Stimulated activated CD4-positive, alpha-beta T cell treated with anti-CD3 and anti-CD28 coated beads, Interleukin-15, amount 100 ng/mL, for 48 hours (primary cell): ENCODE data around the gene TRIM8.
"Not testable (repeated sequence)": the region's sequence is repeated elsewhere in the genome, so short reads cannot be mapped to it uniquely, and the experiment has no call there.

Experiments used
- DNase-seq, 2 donors: peaks; one replicate each; pipeline ENCODE4 v3.0.0-alpha.2; 2020; ENCODE audit warnings: low read depth in 2 of 2

The TRIM8 gene

GRCh38 chr10:102649797-102650654, 5.7 kb downstream of the TRIM8 start:
- no peak for DNase-seq

GRCh38 chr10:102650655-102651454, 6.6 kb downstream of the TRIM8 start:
- no peak for DNase-seq

- DNase-seq = no peak
Observed at GRCh38 chr10:102651455-102652169, 7.3 kb downstream of the TRIM8 start.

GRCh38 chr10:102652170-102652916, 8.1 kb downstream of the TRIM8 start:
- DNase-seq = no peak

GRCh38 chr10:102653060-102653459, 8.8 kb downstream of the TRIM8 start:
- DNase-seq = no peak

GRCh38 chr10:102654566-102654965, 10.3 kb downstream of the TRIM8 start:
- no peak for DNase-seq

- DNase-seq = no peak
Observed at GRCh38 chr10:102654969-102655368, 10.7 kb downstream of the TRIM8 start.

- DNase-seq = no peak
Observed at GRCh38 chr10:102656026-102656425, 11.7 kb downstream of the TRIM8 start.

GRCh38 chr10:102656791-102657371, 12.6 kb downstream of the TRIM8 start:
- no peak for DNase-seq

- no peak for DNase-seq
Observed at GRCh38 chr10:102657451-102657850, 13.2 kb downstream of the TRIM8 start.

GRCh38 chr10:102657984-102658724, 13.9 kb downstream of the TRIM8 start:
- no peak for DNase-seq

- no peak for DNase-seq
Observed at GRCh38 chr10:102658802-102659201, 14.5 kb downstream of the TRIM8 start.

GRCh38 chr10:102660888-102661657, 16.8 kb downstream of the TRIM8 start:
- peak; percentile 51 to 68 for DNase-seq

GRCh38 chr10:102661658-102662028, 17.4 kb downstream of the TRIM8 start:
- DNase-seq = no peak

- no peak for DNase-seq
Observed at GRCh38 chr10:102665904-102666509, 21.7 kb downstream of the TRIM8 start.

GRCh38 chr10:102667411-102667810, 23.1 kb downstream of the TRIM8 start:
- not testable (repeated sequence) for DNase-seq

- DNase-seq = no peak
Observed at GRCh38 chr10:102668326-102669107, 24.2 kb downstream of the TRIM8 start.
